Stimulated activated CD8-positive, alpha-beta memory T cell treated with anti-CD3 and anti-CD28 coated beads, Interleukin-12 subunit alpha, Interleukin-12 subunit beta, amount 100 ng/mL, for 1 hour (primary cell): ENCODE measurements around the gene DNASE2.
"Not testable (repeated sequence)": the region's sequence is repeated elsewhere in the genome, so short reads cannot be mapped to it uniquely, and the experiment has no call there.

Source experiments
- DNase-seq: peaks from one replicate; pipeline ENCODE4 v3.0.0-alpha.2; 2020; ENCODE audit warnings: low read depth

DNASE2 gene

DNA sequence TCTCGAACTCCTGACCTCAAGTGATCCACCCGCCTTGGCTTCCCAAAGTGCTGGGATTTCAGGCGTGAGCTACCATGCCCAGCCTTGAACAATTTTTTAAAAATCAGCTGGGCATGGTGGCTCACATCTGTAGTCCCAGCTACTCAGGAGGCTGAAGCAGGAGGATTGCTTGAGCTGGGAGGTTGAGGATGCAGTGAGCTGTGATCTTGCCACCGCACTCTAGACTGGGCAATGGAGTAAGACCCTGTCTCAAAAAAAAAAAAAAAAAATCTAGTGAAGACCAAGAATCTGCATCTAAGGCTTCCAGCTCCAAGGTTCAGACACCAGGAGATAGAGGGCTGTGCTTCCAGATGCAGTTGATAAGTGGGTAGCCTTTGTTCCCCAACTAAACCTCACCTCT, 17.1 kb downstream of the DNASE2 start:
- DNase-seq = no peak

- no peak for DNase-seq
Observed at GRCh38 chr19:12859546-12859945, 21.7 kb downstream of the DNASE2 start.

GRCh38 chr19:12858041-12858928, 23.0 kb downstream of the DNASE2 start:
- no peak for DNase-seq

- DNase-seq = no peak
Observed at GRCh38 chr19:12856653-12857052, 24.6 kb downstream of the DNASE2 start.

- DNase-seq = peak; percentile 71
Observed at GRCh38 chr19:12847159-12848139, 33.8 kb downstream of the DNASE2 start.

DNA sequence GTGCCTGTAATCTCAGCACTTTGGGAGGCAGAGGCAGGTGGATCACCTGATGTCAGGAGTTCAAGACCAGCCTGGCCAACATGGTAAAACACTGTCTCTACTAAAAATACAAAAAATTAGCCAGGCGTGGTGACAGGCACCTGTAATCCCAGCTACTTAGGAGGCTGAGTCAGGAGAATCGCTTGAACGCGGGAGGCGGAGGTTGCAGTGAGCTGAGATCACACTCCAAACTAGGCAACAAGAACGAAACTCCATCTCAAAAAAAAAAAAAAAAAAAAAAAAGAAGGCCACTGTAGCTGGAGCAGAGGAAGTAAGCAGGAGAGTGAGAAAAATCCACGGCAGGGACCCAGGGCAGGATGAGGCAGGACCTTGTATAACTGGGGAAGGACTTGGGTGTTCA, 34.6 kb downstream of the DNASE2 start:
- not testable (repeated sequence) for DNase-seq

GRCh38 chr19:12843999-12844732, 37.1 kb downstream of the DNASE2 start:
- no peak for DNase-seq

- DNase-seq = no peak
Observed at GRCh38 chr19:12843328-12843727, 37.9 kb downstream of the DNASE2 start.

GRCh38 chr19:12842511-12842910, 38.7 kb downstream of the DNASE2 start:
- DNase-seq = no peak

DNA sequence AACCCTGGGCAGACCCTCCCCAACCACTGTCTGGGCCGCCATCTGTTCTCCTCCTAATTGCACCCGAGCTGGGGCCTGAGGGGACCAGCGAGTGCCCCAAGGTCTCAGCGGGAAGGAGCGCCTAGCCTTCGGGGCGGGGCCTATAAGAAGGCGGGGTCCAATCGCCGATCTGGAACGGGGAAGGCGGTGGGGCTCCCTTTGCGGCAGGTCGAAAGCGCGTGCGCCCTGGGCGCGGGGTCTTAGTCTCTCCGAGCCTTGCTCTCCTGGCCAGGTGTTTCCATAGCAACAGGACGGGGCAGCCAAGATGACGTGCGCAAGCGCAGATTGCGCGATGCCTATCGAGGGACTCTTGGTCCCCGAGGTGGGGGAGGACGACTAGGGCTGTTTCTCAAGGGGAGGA, 40.2 kb downstream of the DNASE2 start:
- DNase-seq = no peak

DNA sequence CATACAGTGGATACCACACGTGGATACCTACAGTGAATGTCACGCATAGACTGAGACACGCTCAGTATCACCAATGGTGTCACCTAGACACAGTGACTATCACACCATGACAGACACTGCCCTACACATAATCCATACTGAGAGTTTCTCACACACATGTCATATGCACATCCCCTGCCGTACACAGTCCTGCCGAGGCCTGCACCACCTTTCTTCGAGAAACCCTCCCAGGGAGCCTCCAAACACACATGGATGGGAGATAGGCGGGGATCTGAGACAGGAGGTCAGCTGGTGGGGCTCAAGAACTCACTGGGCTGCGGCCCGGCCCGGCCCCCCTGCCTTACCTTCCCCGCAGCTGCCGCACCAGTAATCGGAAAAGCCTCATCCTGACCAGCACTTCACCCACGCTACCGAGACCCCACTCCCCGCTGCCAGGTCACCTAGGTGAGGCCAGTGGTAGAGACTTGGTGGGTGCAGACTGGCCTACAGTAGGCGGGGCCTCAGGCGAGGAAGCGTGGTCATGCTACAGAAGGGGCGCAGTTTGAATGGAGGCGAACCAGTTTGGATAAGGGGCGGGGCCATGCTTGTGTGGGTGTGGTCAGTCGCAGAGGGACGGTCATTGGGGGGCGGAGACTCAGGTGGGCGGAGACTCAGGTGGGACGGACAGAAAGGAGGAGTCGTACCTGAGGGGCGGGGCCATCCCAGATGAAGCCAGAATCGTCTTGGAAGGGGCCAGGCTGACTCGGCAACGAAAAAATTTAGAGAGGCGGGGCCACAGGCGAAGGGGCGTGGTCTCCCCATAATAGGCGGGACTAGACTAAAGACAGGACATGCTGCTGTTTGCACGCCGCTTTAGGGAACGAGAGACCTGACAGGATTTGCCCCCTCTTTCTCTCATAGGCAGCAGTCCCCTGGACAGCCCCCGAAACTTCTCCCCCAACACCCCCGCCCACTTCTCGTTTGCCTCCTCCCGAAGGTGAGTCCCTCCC, 40.9 kb downstream of the DNASE2 start:
- DNase-seq = no peak

DNA sequence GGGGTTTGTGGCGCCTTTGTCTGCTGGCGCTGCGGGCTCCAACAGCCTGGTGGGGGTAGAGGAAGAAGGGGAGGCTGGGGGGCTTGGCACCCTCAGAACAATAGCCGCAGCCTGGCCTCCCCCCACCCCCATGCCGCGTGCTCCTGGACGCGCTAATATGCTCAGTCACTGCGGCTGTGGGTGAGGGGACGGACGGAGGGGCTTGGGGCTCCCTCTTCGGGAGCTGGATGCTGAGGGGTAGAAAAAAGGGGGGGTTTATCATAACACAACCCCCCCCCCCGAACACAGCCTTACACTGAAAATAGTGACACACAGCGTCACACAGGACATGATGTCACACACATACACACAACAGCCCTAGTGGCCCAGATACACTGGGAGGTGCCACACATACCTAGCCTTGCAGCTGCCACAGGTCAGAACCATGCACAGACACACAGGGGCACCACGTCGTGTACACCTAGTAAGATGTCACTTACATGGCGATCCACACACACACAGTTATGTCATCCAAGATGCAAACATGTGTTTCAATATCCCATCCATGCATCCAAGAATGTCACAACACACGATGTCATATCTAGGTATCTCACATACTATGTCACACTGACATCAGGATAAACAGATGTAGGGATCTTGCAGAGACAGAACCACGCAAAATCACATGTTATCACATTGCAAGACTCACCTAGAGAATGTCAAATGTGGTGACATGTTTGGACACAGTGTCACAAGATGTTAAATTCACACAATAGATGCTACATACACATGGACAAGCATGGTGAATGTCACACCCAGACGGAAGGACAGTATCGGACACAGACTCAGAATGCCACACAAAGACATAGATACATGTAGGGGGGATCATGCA, 42.1 kb downstream of the DNASE2 start:
- DNase-seq = no peak

GRCh38 chr19:12838182-12838885, 42.9 kb downstream of the DNASE2 start, which contains the start of gene MAST1:
Gene MAST1, plus strand, starts transcription at chr19:12838515. Its CDS starts 58 bp downstream, at chr19:12838573.
- DNase-seq = no peak

DNA sequence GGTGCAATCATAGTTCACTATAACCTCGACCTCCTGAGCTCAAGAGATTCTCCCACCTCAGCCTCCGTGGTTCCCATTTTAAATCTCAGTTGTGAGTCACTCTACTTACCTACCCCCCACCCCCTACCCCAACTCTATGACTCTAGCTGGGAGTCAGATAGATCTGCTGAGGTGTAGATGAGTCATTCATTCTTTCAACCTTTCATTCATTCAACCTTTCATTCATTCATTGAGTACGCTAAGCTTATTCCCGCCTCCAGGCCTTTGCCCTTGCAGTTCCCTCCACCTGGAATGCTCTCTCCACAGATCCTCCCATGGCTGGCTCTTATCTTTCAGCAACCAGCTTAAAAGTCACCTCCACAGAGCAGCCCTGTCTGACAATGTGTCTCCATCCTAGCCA, 44.0 kb downstream of the DNASE2 start:
- no peak for DNase-seq

DNA sequence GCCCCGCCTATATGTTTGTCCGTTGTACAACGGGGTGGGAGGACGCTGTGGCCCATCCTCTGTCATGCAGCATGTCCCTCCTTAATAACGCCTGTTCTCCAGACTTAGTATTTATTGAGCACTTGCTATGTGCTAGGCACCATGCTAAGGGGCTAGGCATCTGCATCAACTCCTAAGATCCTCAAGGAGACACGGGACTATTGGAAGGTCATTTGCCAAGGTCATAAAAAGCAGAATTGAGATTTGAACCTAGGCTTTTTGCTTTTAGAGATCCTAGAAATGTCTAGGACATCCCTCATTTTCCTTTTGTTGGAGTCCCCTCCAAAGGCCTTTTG, 44.8 kb downstream of the DNASE2 start:
- DNase-seq = no peak

DNA sequence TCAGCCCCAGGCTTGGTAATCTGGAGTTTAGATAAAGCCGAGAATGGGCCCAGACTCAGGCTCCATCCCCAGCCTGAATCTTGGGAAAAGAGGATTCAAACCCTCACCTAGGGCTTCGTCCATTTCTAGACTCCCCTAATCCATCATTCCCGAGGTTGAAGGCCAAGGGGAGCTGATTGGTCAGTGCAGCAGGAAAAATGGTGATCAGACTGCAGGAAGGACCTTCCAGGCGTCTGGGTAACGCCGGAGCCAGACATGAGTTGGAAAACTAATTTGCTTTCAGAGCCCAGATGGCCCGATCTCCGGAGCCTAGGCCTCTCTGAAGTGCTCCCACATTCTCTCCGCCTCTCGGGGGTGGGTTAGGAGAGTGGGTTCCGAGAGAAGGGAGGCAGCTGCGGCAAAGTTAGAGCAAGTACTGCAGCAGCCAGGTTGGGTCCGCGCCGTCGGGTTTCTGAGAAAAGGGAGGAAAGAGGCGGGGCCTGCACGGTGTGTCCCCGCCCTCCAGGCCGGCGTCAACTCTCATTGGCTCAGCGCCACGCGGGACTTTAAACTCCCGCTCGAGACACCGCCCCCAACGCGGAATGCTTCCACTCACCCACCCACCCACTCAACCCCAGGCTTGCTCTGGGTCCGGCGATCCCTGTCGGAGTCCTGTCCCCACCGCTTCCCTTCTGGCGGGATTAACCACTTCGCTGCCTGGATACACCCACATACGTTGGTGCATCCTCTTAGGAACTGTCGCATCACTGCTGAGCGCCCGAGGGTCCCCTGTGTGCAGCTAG, 46.1 kb downstream of the DNASE2 start:
- DNase-seq = no peak

DNA sequence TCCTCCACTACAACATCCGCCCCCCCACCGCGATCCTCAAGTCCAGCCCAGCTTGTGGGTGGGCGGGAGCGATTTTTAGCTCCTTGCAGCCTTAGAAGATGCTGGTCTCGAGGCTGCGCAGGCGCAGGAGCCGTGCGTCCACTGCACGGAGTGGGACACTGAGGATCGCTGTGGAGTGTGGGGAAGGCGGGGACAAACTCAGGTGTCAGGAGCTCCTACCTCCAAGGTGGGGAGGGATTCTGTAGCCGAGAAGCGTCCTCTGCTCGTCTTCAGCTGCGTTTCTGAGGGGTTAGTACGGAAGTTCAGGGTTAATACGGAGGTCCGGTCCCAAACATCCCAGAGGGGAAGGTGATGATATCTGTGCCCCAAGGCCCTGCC, 46.7 kb downstream of the DNASE2 start, which contains the start of gene RTBDN:
RTBDN (minus strand) TSS at position 14 of the 378 bp plus-strand sequence. CDS start 4,600 bp downstream, outside the sequence.
- no peak for DNase-seq
